ENCODE results near the gene EXOSC5.

- TF ChIP-seq, protein P1, sequence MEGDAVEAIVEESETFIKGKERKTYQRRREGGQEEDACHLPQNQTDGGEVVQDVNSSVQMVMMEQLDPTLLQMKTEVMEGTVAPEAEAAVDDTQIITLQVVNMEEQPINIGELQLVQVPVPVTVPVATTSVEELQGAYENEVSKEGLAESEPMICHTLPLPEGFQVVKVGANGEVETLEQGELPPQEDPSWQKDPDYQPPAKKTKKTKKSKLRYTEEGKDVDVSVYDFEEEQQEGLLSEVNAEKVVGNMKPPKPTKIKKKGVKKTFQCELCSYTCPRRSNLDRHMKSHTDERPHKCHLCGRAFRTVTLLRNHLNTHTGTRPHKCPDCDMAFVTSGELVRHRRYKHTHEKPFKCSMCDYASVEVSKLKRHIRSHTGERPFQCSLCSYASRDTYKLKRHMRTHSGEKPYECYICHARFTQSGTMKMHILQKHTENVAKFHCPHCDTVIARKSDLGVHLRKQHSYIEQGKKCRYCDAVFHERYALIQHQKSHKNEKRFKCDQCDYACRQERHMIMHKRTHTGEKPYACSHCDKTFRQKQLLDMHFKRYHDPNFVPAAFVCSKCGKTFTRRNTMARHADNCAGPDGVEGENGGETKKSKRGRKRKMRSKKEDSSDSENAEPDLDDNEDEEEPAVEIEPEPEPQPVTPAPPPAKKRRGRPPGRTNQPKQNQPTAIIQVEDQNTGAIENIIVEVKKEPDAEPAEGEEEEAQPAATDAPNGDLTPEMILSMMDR (IDR thresholded peaks at IDR 0.05) = no peak
- TF ChIP-seq POLR2AphosphoS5 (IDR thresholded peaks at IDR 0.05; ENCODE audit: insufficient read depth in 1 of 2, low read depth in 1 of 2) (no peak), POLR2A (IDR thresholded peaks at IDR 0.05) (no peak)
Measured at GRCh38 chr19:41445575-41445974, 48.4 kb upstream of the EXOSC5 start.
